GM12873 (cell line): ENCODE measurements around the gene TMEM130.

Source experiments
- CTCF ChIP-seq: IDR thresholded peaks from 2 replicates; pipeline ENCODE4 v1.5.1; 2012; ENCODE audit warnings: low read depth, mild to moderate bottlenecking, moderate library complexity, low read length, control low read depth; ENCODE audit not compliant: insufficient read depth; ENCODE audit errors: missing control alignments

TMEM130 gene

GRCh38 chr7:98877146-98877545 is 7.3 kb upstream of the TMEM130 start:
- TF ChIP-seq CTCF = no peak

- TF ChIP-seq CTCF = no peak
Measured at GRCh38 chr7:98875501-98875900, 5.7 kb upstream of the TMEM130 start.

- no peak for TF ChIP-seq CTCF
Measured at GRCh38 chr7:98874942-98875341, 5.1 kb upstream of the TMEM130 start.

GRCh38 chr7:98872328-98872924 is 2.6 kb upstream of the TMEM130 start:
- TF ChIP-seq CTCF = peak; percentile 60

DNA sequence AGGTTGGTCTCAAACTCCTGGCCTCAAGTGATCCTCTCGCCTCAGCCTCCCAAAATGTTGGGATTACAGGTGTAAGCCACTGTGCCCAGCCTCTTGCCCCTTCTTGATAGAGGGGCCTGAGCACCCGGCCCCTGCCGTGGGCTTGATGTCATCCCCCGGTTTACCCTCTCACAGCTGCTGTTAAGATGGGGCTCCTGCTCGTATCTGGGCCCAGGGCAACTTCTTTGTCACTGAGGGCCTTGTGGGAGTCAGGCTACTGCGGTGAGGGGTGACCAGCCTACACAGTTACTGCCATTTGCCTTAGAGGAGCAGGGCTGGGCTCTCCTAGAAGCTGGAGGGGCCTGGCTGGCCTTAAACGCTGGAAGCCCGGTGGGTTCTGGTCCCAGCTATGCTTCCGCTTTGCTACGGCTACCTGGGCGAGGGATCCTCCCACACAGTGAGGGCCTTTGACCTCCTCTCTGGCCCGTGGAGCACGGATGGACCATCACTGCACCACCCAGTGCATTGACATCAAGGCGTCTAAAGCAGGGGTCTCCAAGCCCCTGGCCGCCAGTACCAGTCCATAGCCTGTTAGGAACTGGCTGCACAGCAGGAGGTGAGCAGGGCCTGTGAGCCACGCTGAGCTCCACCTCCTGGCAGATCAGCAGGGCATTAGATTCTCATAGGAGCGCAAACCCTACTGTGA is 1.1 kb upstream of the TMEM130 start:
- TF ChIP-seq CTCF = no peak

- no peak for TF ChIP-seq CTCF
Measured at GRCh38 chr7:98870121-98870651, 372 bp upstream of the TMEM130 start.

- no peak for TF ChIP-seq CTCF
Measured at GRCh38 chr7:98869027-98869596, 702 bp downstream of the TMEM130 start.
